Stimulated activated CD8-positive, alpha-beta memory T cell treated with anti-CD3 and anti-CD28 coated beads, Interleukin-12 subunit alpha, Interleukin-12 subunit beta, amount 100 ng/mL, for 24 hours (primary cell): Measurements from ENCODE around the gene OR1C1.
"Not testable (repeated sequence)": the region's sequence is repeated elsewhere in the genome, so short reads cannot be mapped to it uniquely, and the experiment has no call there.

ENCODE experiments used
- DNase-seq: peaks from one replicate; pipeline ENCODE4 v3.0.0-alpha.2; 2020; ENCODE audit errors: extremely low read depth

Gene OR1C1, protein sequence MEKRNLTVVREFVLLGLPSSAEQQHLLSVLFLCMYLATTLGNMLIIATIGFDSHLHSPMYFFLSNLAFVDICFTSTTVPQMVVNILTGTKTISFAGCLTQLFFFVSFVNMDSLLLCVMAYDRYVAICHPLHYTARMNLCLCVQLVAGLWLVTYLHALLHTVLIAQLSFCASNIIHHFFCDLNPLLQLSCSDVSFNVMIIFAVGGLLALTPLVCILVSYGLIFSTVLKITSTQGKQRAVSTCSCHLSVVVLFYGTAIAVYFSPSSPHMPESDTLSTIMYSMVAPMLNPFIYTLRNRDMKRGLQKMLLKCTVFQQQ

DNA sequence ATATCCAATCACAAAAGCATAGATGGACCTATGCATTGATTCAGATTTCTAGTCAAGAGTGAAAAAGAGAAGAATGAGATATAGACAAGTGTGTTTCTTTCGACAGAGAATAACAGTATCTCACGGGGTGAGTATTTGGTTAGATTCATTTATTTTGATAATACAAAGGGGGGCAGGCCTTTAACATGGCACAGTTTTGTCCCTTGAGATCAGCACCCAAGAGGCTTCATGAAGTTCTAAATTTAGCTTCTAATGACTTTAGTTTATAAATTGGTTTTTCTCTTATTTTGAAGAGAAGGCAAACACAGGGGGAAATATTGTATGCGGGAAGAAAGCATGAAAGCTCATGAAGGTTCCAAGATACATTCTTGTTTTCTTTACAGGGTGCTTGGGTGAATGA lies at the start of gene OR1C1:
OR1C1 (minus strand) TSS at position 101 of the 400 bp plus-strand sequence. CDS start 2,150 bp downstream, outside the sequence.
- DNase-seq = no peak

DNA sequence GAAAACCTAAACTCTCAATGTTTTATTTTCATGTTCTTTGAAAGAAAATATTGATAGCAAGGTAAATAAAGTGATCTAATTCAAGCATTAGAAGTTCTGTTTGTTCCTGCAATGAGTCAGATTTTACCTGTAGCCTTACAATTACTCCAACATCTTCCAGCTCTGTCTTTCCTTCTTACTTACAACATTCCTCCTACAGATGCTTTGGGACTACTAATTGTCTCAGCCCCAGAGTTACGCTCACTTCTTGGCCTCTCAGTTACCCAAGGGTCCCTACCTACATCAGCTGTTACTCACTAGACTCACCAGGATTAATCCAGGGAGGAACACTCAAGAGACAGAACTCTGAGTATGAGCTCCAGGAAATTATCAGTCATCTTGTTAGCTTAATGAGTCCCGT lies 37.2 kb upstream of the OR1C1 start:
- DNase-seq = no peak

GRCh38 chr1:247769603-247770002 lies 9.2 kb upstream of the OR1C1 start:
- no peak for DNase-seq

DNA sequence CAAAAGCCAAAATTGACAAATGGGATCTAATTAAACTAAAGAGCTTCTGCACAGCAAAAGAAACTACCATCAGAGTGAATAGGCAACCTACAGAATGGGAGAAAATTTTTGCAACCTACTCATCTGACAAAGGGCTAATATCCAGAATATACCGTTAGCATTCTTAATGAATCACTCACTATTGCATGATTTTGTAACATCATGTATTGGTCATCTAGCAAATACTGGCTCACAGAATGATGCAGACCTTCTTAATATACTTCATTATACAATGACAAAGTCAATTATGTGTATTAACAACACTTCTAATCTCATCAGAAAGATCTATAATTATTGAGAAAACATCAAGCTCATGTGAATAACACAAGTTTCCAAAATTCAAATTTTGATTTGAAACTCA lies 6.0 kb downstream of the OR1C1 start:
- DNase-seq = not testable (repeated sequence)

GRCh38 chr1:247749870-247750269 lies 10.5 kb downstream of the OR1C1 start:
- DNase-seq = no peak

DNA sequence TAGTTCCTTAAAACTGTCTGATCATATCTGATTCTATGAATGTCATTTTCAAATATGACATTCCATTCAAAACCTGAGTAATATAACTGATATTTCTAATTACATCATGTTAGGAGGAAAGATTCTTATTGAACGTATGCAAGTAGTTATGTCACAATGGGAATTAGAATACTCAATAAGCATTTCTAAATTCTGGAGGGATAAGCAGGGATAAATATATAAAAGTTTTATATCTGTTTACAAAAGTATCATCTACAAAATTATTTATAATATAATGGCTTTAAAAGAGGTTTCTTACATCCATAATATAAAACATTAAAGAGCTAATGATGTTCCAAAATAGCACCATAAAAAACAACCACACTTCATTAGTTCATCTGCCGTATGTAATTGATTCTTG lies 12.3 kb downstream of the OR1C1 start, which contains the start of gene OR14A2:
OR14A2 (minus strand) TSS at position 101 of the 400 bp plus-strand sequence.
- no peak for DNase-seq

GRCh38 chr1:247747616-247748015 lies 12.7 kb downstream of the OR1C1 start:
- DNase-seq = no peak

DNA sequence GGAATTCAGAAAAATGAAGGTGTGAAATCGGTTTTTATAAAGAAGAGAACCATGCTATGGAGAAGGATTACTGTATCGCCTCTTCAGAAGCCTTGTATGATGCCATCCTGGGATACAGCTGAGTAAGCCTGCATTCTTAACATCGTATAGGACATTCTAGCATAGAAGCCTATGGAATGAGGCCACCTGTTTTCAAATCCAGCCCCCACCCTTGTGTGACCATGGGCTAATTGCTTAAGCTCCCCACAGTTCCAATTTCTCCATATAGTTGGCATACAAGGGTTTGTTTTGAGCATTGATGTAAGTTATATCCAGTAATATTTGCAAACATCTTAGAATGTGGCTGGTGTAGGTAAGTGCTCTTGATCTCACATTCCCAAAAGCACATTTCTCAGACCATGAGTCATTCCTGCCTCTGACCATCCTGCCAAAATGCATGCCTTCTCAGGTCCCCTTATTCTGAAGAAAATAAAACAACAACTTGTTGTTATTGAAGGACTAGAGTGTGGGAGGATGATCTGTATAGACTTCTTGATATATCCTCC lies 13.9 kb downstream of the OR1C1 start:
- no peak for DNase-seq

- DNase-seq = not testable (repeated sequence)
Observed at GRCh38 chr1:247742215-247742760, 18.1 kb downstream of the OR1C1 start.

DNA sequence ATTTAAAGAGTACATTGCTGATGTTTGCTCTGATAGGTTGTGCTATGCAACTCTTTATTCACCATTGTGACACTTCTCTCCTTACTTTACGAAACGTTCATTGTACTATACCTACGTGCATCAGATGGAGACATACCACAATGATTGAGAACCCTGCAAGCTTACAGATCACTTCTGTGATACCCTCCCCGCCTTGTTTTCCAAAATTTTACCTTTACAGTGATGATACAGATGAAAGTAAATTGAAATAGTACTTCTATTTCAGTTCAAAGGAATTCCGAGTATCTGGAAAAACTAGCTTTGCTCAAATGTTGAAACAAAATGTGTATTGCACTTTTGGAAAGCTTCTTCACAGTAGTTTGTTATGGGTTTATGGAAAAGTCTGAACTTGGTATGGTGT lies 18.6 kb downstream of the OR1C1 start:
- DNase-seq = no peak

DNA sequence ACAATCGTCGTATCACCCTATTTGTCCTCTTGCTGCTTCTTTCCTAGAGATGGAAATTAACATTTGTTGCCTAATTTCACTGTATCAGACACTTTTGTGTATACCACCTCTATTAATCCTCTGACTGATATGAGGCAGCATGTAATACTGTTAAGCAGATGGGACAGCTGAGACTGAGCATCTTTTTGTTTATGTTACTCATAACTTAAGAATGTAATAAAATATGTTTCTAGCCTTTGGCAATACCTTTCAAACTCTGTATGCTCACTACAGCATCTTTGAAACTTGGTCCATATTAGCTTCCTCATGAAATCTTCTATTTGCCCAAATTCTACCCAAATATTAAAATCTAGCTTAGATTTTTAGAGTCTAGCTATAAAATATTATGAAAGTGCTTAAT lies 19.6 kb downstream of the OR1C1 start:
- DNase-seq = no peak

- DNase-seq = no peak
Observed at GRCh38 chr1:247738315-247738714, 22.0 kb downstream of the OR1C1 start, which contains the start of gene OR14K1. Gene OR14K1, plus strand, starts transcription at chr1:247738615. Its CDS starts 0 bp downstream, at chr1:247738615.

DNA sequence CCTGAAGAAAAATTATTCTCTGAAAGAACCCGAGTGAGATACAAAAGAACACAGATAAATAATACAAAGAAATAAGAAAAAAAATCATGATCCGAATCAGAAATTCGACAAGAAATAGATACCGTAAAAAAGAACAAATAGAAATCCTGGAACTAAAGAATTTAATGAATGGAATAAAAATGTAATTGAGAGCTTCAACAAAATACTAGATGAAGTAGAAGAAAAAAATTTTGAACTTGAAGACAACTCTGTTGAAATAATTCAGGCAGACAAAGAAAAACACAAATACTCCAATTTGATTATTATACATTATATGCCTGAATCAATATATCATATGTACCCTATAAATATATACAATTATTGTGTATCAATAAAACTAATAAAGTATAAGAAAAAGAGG lies 39.1 kb downstream of the OR1C1 start:
- DNase-seq = no peak

DNA sequence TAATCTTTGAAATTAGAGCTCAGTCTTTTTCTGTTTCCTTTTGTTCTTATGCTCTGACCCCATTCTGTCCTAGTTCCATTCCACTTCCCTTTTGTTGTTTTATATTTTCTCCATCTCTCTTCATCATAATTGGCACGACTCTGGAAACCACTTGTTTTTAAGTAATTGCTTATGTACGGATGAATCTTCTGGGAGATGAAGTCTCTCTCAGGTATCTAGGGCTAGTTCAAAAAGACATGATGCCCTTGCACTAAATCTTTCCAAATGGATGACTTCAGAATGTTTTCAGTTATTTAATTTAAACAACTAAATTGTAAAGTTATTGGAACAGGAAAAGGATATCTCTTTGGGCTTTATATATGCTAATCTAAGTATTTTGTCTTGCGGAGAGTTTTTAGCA lies 43.8 kb downstream of the OR1C1 start, which contains the start of gene OR6F1:
OR6F1 (minus strand) TSS at position 101 of the 400 bp plus-strand sequence. CDS start 3,891 bp downstream, outside the sequence.
- no peak for DNase-seq

DNA sequence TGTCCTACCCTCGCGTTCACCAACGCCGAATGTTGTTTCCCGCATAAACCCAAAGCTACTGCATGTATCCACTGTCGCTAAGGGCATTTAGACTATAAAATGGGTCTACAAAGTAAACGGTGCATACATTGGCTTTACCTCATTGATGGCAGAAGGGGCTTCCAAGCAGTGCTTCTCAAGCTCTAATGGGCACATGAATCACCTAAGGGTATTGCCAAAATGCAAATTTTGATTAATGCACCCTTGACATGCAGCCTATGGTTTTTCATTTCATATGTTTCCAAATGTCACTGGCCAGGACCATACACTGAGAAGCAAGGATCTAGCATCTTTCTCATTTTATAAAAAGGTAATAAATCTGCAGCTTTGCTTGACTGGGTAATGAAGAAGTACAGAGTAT lies 46.6 kb downstream of the OR1C1 start:
- no peak for DNase-seq

DNA sequence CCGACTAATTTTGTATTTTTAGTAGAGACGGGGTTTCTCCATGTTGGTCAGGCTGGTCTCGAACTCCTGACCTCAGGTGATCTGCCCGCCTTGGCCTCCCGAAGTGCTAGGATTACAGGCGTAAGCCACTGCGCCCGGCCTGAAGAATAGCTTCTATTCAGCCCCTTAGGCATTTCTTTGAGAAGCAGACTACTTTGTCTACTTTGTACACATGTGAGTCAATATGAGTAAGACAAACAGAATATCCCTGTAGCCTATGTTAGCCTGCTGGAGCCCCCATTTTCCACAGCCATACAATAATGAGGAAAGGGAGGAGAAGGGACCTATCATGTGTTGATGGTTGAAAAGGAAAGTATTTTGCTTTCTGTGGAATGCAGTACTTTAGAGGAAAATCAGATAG lies 49.7 kb downstream of the OR1C1 start:
- not testable (repeated sequence) for DNase-seq
